ENCODE measurements around the gene PLPP2. TPM values are rescaled to one million over a fixed set of nuclear protein-coding genes. Genes with fewer than 3 reads are reported as not detected.

PLPP2 gene
- total RNA-seq, 3 donors from 2014 or later (not counting 1 experiment from before 2014, with no cell fraction given): 0.85 to 6.2 (median 1.0) TPM

DNA sequence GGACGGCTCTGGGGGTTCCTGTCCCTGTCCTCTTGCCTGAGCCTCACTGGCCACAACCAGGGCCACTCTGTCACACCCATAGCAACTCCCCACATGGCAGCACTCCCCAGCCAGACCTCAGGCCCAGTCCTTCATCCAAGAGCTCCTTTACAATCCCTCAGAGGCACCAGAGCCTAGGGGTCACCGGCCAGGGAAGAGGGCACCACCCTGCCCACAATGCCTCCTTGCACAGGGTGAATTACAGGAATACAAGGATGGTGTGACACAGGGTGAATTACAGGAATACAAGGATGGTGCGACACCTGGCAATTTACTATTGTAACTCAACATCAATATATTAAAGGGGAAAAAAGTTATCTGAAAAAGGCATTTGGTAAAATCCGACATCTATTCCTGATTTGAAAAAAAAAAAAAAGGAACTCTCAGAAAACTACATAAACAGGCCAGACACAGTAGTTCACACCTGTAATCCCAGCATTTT is 36.9 kb upstream of the PLPP2 start:
- no peak overlapping the region for H3K4me3 ChIP-seq (ENCODE audit: low read length)
- H3K9me3 ChIP-seq (ENCODE audit: control insufficient read depth, insufficient read depth, low read length): peaks cover 17% of the 10 kb centered on the region
- WGBS (ENCODE audit: insufficient coverage): 100% methylated on average over 3 of the region's 4 CpGs
- peaks cover 7% of the 10 kb centered on the region for H3K36me3 Mint-ChIP-seq
- H3K27me3 Mint-ChIP-seq (ENCODE audit: low read depth in 2 of 2): no peaks in the 10 kb centered on the region
- no peaks in the 10 kb centered on the region for H3K9me3 Mint-ChIP-seq
- DNase-seq: no peak
- H3K4me1 ChIP-seq (ENCODE audit: control insufficient read depth, insufficient read depth, low read length): no peaks in the 10 kb centered on the region
- no peaks in the 10 kb centered on the region for H3K4me1 Mint-ChIP-seq
- intact Hi-C loops (cut with micrococcal nuclease): no loop called here
- no peak overlapping the region for H3K4me3 Mint-ChIP-seq
- no peak for ATAC-seq
- H3K27me3 ChIP-seq (ENCODE audit: control insufficient read depth, insufficient read depth, low read length): no peaks in the 10 kb centered on the region
- H3K27ac Mint-ChIP-seq: no peak overlapping the region
- H3K36me3 ChIP-seq (ENCODE audit: control insufficient read depth, insufficient read depth, low read length): peaks cover 56% of the 10 kb centered on the region
- TF ChIP-seq, protein P1, sequence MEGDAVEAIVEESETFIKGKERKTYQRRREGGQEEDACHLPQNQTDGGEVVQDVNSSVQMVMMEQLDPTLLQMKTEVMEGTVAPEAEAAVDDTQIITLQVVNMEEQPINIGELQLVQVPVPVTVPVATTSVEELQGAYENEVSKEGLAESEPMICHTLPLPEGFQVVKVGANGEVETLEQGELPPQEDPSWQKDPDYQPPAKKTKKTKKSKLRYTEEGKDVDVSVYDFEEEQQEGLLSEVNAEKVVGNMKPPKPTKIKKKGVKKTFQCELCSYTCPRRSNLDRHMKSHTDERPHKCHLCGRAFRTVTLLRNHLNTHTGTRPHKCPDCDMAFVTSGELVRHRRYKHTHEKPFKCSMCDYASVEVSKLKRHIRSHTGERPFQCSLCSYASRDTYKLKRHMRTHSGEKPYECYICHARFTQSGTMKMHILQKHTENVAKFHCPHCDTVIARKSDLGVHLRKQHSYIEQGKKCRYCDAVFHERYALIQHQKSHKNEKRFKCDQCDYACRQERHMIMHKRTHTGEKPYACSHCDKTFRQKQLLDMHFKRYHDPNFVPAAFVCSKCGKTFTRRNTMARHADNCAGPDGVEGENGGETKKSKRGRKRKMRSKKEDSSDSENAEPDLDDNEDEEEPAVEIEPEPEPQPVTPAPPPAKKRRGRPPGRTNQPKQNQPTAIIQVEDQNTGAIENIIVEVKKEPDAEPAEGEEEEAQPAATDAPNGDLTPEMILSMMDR (IDR thresholded peaks at IDR 0.05): no peak
- no peak overlapping the region for H3K27ac ChIP-seq (ENCODE audit: low read length)

DNA sequence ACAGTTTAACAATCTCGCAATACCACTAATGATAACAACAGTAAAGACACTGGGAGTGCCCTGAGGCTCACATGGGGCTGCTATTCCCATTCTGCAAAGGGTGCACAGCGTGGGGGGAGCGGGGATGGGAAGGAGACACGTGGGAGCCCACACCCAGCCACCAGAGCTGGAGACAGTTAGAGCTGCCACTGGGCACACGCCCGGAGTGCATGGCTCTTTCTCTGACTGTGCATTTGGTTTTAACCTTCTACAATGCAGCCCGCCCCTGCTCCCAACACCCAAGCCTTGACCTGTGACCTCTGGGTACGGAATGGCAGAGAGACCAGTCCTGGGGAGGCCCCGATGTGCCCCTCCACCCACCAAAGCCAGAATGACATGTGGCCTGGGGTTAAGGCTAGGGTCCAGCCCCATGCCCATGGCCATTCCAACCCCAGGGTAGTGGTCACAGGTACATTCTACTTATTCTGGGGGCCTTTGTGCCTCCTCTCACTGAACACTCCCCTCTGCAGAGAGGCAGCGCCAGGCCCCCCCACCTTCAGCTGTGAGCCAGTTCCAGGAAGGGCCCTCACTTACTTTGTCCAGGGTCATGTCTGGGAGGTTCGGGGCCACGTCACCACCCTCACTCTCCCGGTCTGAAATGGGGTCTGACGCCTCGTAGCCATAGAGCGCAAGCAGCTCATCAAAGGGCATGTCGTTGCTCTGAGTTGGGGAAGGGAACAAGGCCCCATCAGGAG is 36.3 kb upstream of the PLPP2 start:
- no peaks in the 10 kb centered on the region for H3K9me3 Mint-ChIP-seq
- no peaks in the 10 kb centered on the region for H3K27me3 Mint-ChIP-seq (ENCODE audit: low read depth in 2 of 2)
- Histone ChIP-seq H3K27ac (ENCODE audit: low read length) (no peak overlapping the region), H3K36me3 (ENCODE audit: control insufficient read depth, insufficient read depth, low read length) (peaks cover 57% of the 10 kb centered on the region), H3K4me3 (ENCODE audit: low read length) (no peak overlapping the region), H3K27me3 (ENCODE audit: control insufficient read depth, insufficient read depth, low read length) (no peaks in the 10 kb centered on the region), H3K4me1 (ENCODE audit: control insufficient read depth, insufficient read depth, low read length) (no peaks in the 10 kb centered on the region), H3K9me3 (ENCODE audit: control insufficient read depth, insufficient read depth, low read length) (peaks cover 17% of the 10 kb centered on the region)
- WGBS (ENCODE audit: insufficient coverage): 97% methylated on average over 17 of the region's 17 CpGs
- TF ChIP-seq, protein P1 (IDR thresholded peaks at IDR 0.05): no peak
- no peaks in the 10 kb centered on the region for H3K4me1 Mint-ChIP-seq
- DNase-seq (no peak), ATAC-seq (no peak)
- H3K4me3 Mint-ChIP-seq: no peak overlapping the region
- H3K36me3 Mint-ChIP-seq: peaks cover 7% of the 10 kb centered on the region
- H3K27ac Mint-ChIP-seq: no peak overlapping the region
- intact Hi-C loops (cut with micrococcal nuclease): no loop called here

- peaks cover 57% of the 10 kb centered on the region for H3K36me3 ChIP-seq (ENCODE audit: control insufficient read depth, insufficient read depth, low read length)
- TF ChIP-seq, protein P1 (IDR thresholded peaks at IDR 0.05): no peak
- WGBS (ENCODE audit: insufficient coverage): 97% methylated on average over 15 of the region's 15 CpGs
- H3K4me1 ChIP-seq (ENCODE audit: control insufficient read depth, insufficient read depth, low read length): no peaks in the 10 kb centered on the region
- H3K27ac Mint-ChIP-seq: no peak overlapping the region
- DNase-seq (no peak), ATAC-seq (no peak)
- no peaks in the 10 kb centered on the region for H3K27me3 ChIP-seq (ENCODE audit: control insufficient read depth, insufficient read depth, low read length)
- no peaks in the 10 kb centered on the region for H3K27me3 Mint-ChIP-seq (ENCODE audit: low read depth in 2 of 2)
- intact Hi-C loops (cut with micrococcal nuclease): no loop called here
- no peaks in the 10 kb centered on the region for H3K9me3 Mint-ChIP-seq
- H3K36me3 Mint-ChIP-seq: peaks cover 7% of the 10 kb centered on the region
- H3K4me3 ChIP-seq (ENCODE audit: low read length): no peak overlapping the region
- no peak overlapping the region for H3K27ac ChIP-seq (ENCODE audit: low read length)
- H3K4me1 Mint-ChIP-seq: no peaks in the 10 kb centered on the region
- H3K9me3 ChIP-seq (ENCODE audit: control insufficient read depth, insufficient read depth, low read length): peaks cover 17% of the 10 kb centered on the region
- no peak overlapping the region for H3K4me3 Mint-ChIP-seq
Measured at GRCh38 chr19:326871-327270, 35.7 kb upstream of the PLPP2 start.

Measured in natural killer cell (primary cell).